Hepatocyte (in vitro differentiated cells): ENCODE measurements around the gene MARK3. TPM values are rescaled to one million over a fixed set of nuclear protein-coding genes. Genes with fewer than 3 reads are reported as not detected.

Experiments
- DNase-seq: peaks from one replicate; pipeline ENCODE4 v3.0.0-alpha.2; 2016; ENCODE audit warnings: low spot score
- H2AFZ ChIP-seq: fragments of 200-600 bp; sonication (generic); 2 replicates; pipeline ENCODE4 v1.6.0; 2016; ENCODE audit warnings: antibody characterized with exemption, mild to moderate bottlenecking
- H3K27ac ChIP-seq: fragments of 200-600 bp; sonication (generic); 2 replicates; pipeline ENCODE4 v1.5.1; 2016; ENCODE audit warnings: mild to moderate bottlenecking
- H3K27me3 ChIP-seq: fragments of 200-600 bp; sonication (generic); 2 replicates; pipeline ENCODE4 v1.6.1; 2016
- H3K36me3 ChIP-seq: fragments of 200-600 bp; sonication (generic); replicated peaks from 2 replicates; pipeline ENCODE4 v1.5.1; 2016; ENCODE audit warnings: low read depth; ENCODE audit not compliant: insufficient read depth
- H3K4me1 ChIP-seq: fragments of 200-600 bp; sonication (generic); 2 replicates; pipeline ENCODE4 v1.5.1; 2016; ENCODE audit warnings: mild to moderate bottlenecking, moderate library complexity; ENCODE audit not compliant: insufficient read depth
- H3K4me2 ChIP-seq: fragments of 200-600 bp; sonication (generic); 2 replicates; pipeline ENCODE4 v1.6.0; 2016
- H3K4me3 ChIP-seq: fragments of 200-600 bp; sonication (generic); 2 replicates; pipeline ENCODE4 v1.5.1; 2016; ENCODE audit warnings: mild to moderate bottlenecking
- H3K79me2 ChIP-seq: fragments of 200-600 bp; sonication (generic); 2 replicates; pipeline ENCODE4 v1.6.0; 2017; ENCODE audit warnings: mild to moderate bottlenecking
- H3K9me2 ChIP-seq: fragments of 200-600 bp; sonication (generic); replicated peaks from 2 replicates; pipeline ENCODE4 v1.6.0; 2017; ENCODE audit warnings: mild to moderate bottlenecking; ENCODE audit not compliant: insufficient read depth
- H3K9me3 ChIP-seq: fragments of 200-600 bp; sonication (generic); 2 replicates; pipeline ENCODE4 v1.5.1; 2016; ENCODE audit warnings: low read depth, mild to moderate bottlenecking
- H4K20me1 ChIP-seq: fragments of 200-600 bp; sonication (generic); 2 replicates; pipeline ENCODE4 v1.6.0; 2016; ENCODE audit warnings: mild to moderate bottlenecking; ENCODE audit not compliant: insufficient read depth, poor library complexity, severe bottlenecking
- CTCF ChIP-seq: fragments of 200-600 bp; sonication (generic); IDR thresholded peaks from 2 replicates; pipeline ENCODE4 v1.5.1; 2016; ENCODE audit warnings: antibody characterized with exemption, mild to moderate bottlenecking; ENCODE audit not compliant: poor library complexity
- EZH2 ChIP-seq: fragments of 200-600 bp; sonication (generic); IDR thresholded peaks from 2 replicates; pipeline ENCODE4 v1.6.1; 2016; ENCODE audit warnings: antibody characterized with exemption, mild to moderate bottlenecking, borderline replicate concordance
- EZH2phosphoT487 ChIP-seq: fragments of 200-600 bp; sonication (generic); IDR thresholded peaks from one replicate; pipeline ENCODE4 v1.6.1; 2018; ENCODE audit warnings: antibody characterized with exemption, mild to moderate bottlenecking, low read depth, moderate library complexity; ENCODE audit not compliant: unreplicated experiment, severe bottlenecking
- WGBS: methylation state at CpG from one replicate; pipeline ENCODE4 v1.1.6; 2016; ENCODE audit warnings: low lambda C conversion rate; ENCODE audit errors: missing lambda C conversion rate; 5-methylcytosine and 5-hydroxymethylcytosine counted together
- polyA plus RNA-seq: library from polyadenylated mRNA; unstranded; fragments of >200 nt; fragmentation: Nextera tagmentation; extraction: Ambion mirVana; gene quantifications from 2 replicates; pipeline ENCODE4 v1.2.1, GENCODE V29; 2016
- total RNA-seq: library from RNA; depleted of rRNA; stranded (reverse); fragments of >200 nt; gene quantifications from 2 replicates; pipeline ENCODE4 v1.2.3, GENCODE V29; 2014

MARK3 gene
- total and polyA plus RNA-seq, 2 experiments from 2014 or later = 56.3 to 71.7 TPM

GRCh38 chr14:103489621-103490020 is 104.4 kb downstream of the MARK3 start:
- TF ChIP-seq CTCF (no peak), EZH2 (no peak), EZH2phosphoT487 (no peak)
- H3K27me3 ChIP-seq = no peaks in the 10 kb centered on the region
- no peak overlapping the region for H2AFZ ChIP-seq
- H3K36me3 ChIP-seq = no peaks in the 10 kb centered on the region
- H3K27ac ChIP-seq = no peak overlapping the region
- no peaks in the 10 kb centered on the region for H3K79me2 ChIP-seq
- H3K4me1 ChIP-seq = no peaks in the 10 kb centered on the region
- H3K9me2 ChIP-seq = no peaks in the 10 kb centered on the region
- H3K4me3 ChIP-seq = no peak overlapping the region
- H4K20me1 ChIP-seq = no peaks in the 10 kb centered on the region
- 92% methylated on average over 2 of the region's 2 CpGs for WGBS
- no peak for DNase-seq
- no peaks in the 10 kb centered on the region for H3K9me3 ChIP-seq
- no peak overlapping the region for H3K4me2 ChIP-seq

- Histone ChIP-seq H3K4me1 (no peaks in the 10 kb centered on the region), H3K9me3 (no peaks in the 10 kb centered on the region), H3K4me2 (no peak overlapping the region), H3K27me3 (no peaks in the 10 kb centered on the region), H2AFZ (no peak overlapping the region), H4K20me1 (no peaks in the 10 kb centered on the region), H3K4me3 (no peak overlapping the region), H3K9me2 (no peaks in the 10 kb centered on the region), H3K79me2 (no peaks in the 10 kb centered on the region), H3K27ac (no peak overlapping the region), H3K36me3 (no peaks in the 10 kb centered on the region)
- TF ChIP-seq EZH2 (no peak), CTCF (no peak), EZH2phosphoT487 (no peak)
- WGBS = 85% methylated on average over 10 of the region's 10 CpGs
- DNase-seq = no peak
These were observed 106.5 kb downstream of the MARK3 start for GRCh38 chr14:103491691-103492090.

- DNase-seq = no peak
- peaks cover 3% of the 10 kb centered on the region for H3K79me2 ChIP-seq
- no peak overlapping the region for H3K4me2 ChIP-seq
- no peaks in the 10 kb centered on the region for H3K36me3 ChIP-seq
- 91% methylated on average over 6 of the region's 6 CpGs for WGBS
- no peaks in the 10 kb centered on the region for H3K9me3 ChIP-seq
- H3K27ac ChIP-seq = no peak overlapping the region
- H2AFZ ChIP-seq = no peak overlapping the region
- H4K20me1 ChIP-seq = no peaks in the 10 kb centered on the region
- H3K27me3 ChIP-seq = no peaks in the 10 kb centered on the region
- H3K4me1 ChIP-seq = no peaks in the 10 kb centered on the region
- H3K9me2 ChIP-seq = no peaks in the 10 kb centered on the region
- no peak overlapping the region for H3K4me3 ChIP-seq
- no peak for TF ChIP-seq EZH2phosphoT487
These were observed 107.1 kb downstream of the MARK3 start for GRCh38 chr14:103492156-103492925.

GRCh38 chr14:103495854-103496253 is 110.6 kb downstream of the MARK3 start:
- WGBS = 83% methylated on average over 2 of the region's 2 CpGs
- H3K27me3 ChIP-seq = no peaks in the 10 kb centered on the region
- H3K4me3 ChIP-seq = no peak overlapping the region
- H3K27ac ChIP-seq = no peak overlapping the region
- H2AFZ ChIP-seq = no peak overlapping the region
- no peaks in the 10 kb centered on the region for H3K9me2 ChIP-seq
- H3K4me1 ChIP-seq = no peaks in the 10 kb centered on the region
- H3K36me3 ChIP-seq = no peaks in the 10 kb centered on the region
- TF ChIP-seq EZH2phosphoT487 (no peak), CTCF (no peak), EZH2 (no peak)
- H3K9me3 ChIP-seq = no peaks in the 10 kb centered on the region
- no peaks in the 10 kb centered on the region for H4K20me1 ChIP-seq
- DNase-seq = no peak
- peaks cover 3% of the 10 kb centered on the region for H3K79me2 ChIP-seq
- no peak overlapping the region for H3K4me2 ChIP-seq
